ENCODE data around the gene KLK11.

Gene KLK11

DNA sequence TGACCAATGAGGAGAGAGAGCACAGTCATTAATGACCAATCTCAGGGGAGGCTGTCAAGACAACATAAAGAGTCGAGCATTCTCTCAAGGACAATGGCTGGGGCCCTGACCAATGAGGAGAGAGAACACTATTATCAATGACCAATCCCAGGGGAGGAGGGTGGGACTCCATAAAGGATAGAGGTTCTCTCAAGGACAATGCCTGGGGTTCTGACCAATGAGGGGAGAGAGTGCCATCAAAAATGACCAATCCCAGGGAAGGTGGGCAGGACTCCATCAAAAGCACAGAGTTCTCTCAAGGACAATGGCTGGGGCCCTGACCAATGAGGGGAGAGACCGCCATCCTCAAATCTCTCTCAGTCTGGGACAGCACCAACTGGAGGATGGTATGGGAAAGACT lies 3.3 kb upstream of the KLK11 start:
- H3K9me2 ChIP-seq (replicated peaks; ENCODE audit: insufficient read depth, low read length): no peaks in the 10 kb centered on the region

DNA sequence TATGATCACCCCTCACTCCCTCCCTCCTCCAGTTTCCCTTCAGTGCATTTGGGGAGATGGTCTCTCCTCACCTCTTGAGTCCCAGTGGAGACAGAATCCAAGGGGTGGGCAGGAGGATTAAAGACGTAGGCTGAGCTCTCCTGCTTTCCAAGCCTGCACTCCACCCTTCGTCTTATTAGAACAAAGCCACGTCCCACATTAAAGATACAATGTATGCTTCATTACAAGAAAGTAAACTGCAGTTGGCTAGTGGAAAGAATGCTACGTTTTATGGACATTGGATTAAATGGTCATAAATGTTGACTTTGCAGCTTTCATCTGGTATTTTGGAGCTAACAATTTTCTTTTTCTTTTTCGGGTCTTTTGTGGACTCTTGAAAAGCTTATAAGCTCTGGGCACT lies 1.5 kb upstream of the KLK11 start:
- no peak overlapping the region for H3K4me2 ChIP-seq (ENCODE audit: low read depth, low read length)
- peaks cover 10% of the 10 kb centered on the region for H3K27me3 ChIP-seq (replicated peaks; ENCODE audit: insufficient read depth, low read length)
- H4K20me1 ChIP-seq (ENCODE audit: insufficient read depth, low read length): no peaks in the 10 kb centered on the region
- no peaks in the 10 kb centered on the region for H3K9me3 ChIP-seq (replicated peaks; ENCODE audit: insufficient read depth, low read length)
- H3F3A ChIP-seq (ENCODE audit: insufficient read depth, low read length): no peaks in the 10 kb centered on the region
- no peaks in the 10 kb centered on the region for H3K36me3 ChIP-seq (replicated peaks; ENCODE audit: insufficient read depth, low read length)
- H3K9me2 ChIP-seq (replicated peaks; ENCODE audit: insufficient read depth, low read length): no peaks in the 10 kb centered on the region
- no peak overlapping the region for H3K27ac ChIP-seq (ENCODE audit: low read length)
- H3K4me1 ChIP-seq (ENCODE audit: low read length): no peaks in the 10 kb centered on the region
- DNase-seq: no peak
- H3K79me2 ChIP-seq (ENCODE audit: low read length): no peaks in the 10 kb centered on the region
- TF ChIP-seq, protein P1, sequence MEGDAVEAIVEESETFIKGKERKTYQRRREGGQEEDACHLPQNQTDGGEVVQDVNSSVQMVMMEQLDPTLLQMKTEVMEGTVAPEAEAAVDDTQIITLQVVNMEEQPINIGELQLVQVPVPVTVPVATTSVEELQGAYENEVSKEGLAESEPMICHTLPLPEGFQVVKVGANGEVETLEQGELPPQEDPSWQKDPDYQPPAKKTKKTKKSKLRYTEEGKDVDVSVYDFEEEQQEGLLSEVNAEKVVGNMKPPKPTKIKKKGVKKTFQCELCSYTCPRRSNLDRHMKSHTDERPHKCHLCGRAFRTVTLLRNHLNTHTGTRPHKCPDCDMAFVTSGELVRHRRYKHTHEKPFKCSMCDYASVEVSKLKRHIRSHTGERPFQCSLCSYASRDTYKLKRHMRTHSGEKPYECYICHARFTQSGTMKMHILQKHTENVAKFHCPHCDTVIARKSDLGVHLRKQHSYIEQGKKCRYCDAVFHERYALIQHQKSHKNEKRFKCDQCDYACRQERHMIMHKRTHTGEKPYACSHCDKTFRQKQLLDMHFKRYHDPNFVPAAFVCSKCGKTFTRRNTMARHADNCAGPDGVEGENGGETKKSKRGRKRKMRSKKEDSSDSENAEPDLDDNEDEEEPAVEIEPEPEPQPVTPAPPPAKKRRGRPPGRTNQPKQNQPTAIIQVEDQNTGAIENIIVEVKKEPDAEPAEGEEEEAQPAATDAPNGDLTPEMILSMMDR (IDR thresholded peaks at IDR 0.05; ENCODE audit: low read length): no peak
- no peak overlapping the region for H3K4me3 ChIP-seq (ENCODE audit: low read length)
- H2AFZ ChIP-seq (ENCODE audit: low read length): no peak overlapping the region
- H3K9ac ChIP-seq (ENCODE audit: low read length): no peak overlapping the region

More for the DNA sequence above, 3.3 kb upstream of the KLK11 start:
- Histone ChIP-seq H3K36me3 (replicated peaks; ENCODE audit: insufficient read depth, low read length) (no peaks in the 10 kb centered on the region), H3K9ac (ENCODE audit: low read length) (no peak overlapping the region), H3K9me3 (replicated peaks; ENCODE audit: insufficient read depth, low read length) (no peaks in the 10 kb centered on the region), H4K20me1 (ENCODE audit: insufficient read depth, low read length) (no peaks in the 10 kb centered on the region), H3K27ac (ENCODE audit: low read length) (no peak overlapping the region), H3K4me2 (ENCODE audit: low read depth, low read length) (no peak overlapping the region), H3K27me3 (replicated peaks; ENCODE audit: insufficient read depth, low read length) (peaks cover 10% of the 10 kb centered on the region), H3K79me2 (ENCODE audit: low read length) (no peaks in the 10 kb centered on the region), H3K4me3 (ENCODE audit: low read length) (no peak overlapping the region), H2AFZ (ENCODE audit: low read length) (no peak overlapping the region), H3K4me1 (ENCODE audit: low read length) (no peaks in the 10 kb centered on the region), H3F3A (ENCODE audit: insufficient read depth, low read length) (no peaks in the 10 kb centered on the region)
- no peak for TF ChIP-seq EZH2 (optimal IDR thresholded peaks at IDR 0.05; ENCODE audit: low read depth, low read length)
- no peak for TF ChIP-seq EZH2phosphoT487 (IDR thresholded peaks at IDR 0.05; ENCODE audit: low read length)
- TF ChIP-seq, protein P1 (IDR thresholded peaks at IDR 0.05; ENCODE audit: low read length): no peak
- DNase-seq: no peak

DNA sequence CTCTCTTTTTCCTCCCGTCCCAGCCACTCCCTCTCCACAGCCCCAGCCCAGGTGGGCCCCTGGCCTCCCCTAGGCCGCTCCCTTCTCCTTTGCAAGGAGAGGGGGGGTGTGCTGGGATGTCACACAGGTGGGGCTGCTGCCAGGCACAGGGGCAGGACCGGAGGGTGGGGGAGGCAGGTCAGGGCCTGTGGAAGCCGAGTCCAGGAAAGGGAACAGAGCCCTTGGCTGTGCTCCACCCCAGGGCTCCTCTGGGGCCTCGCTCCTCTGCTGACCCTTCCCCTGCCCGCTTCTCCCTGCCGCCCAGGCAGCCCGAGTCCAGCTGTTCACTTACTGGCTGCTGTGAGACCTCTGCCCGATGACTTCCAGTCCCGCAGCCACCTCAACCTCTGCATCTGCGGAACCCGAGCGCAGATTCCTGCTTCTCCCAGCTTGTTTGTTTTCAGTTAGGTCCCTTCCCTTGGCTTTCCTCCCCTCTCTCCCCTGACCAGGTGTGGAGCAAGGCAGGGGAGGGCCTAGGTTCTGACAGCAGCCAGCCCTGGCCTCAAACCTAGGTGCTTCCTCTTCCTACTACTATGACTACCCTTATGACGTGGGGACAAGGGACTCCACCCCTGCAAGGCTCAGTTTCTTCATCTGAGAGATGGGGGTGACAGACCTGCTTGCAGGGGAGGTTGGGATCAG lies 850 bp upstream of the KLK11 start:
- H3K9me3 ChIP-seq (replicated peaks; ENCODE audit: insufficient read depth, low read length): no peaks in the 10 kb centered on the region
- H3F3A ChIP-seq (ENCODE audit: insufficient read depth, low read length): no peaks in the 10 kb centered on the region
- no peak overlapping the region for H3K4me2 ChIP-seq (ENCODE audit: low read depth, low read length)
- no peaks in the 10 kb centered on the region for H3K36me3 ChIP-seq (replicated peaks; ENCODE audit: insufficient read depth, low read length)
- H3K27ac ChIP-seq (ENCODE audit: low read length): no peak overlapping the region
- H2AFZ ChIP-seq (ENCODE audit: low read length): no peak overlapping the region
- DNase-seq: no peak
- TF ChIP-seq, protein P1 (IDR thresholded peaks at IDR 0.05; ENCODE audit: low read length): no peak
- no peak for TF ChIP-seq EZH2 (optimal IDR thresholded peaks at IDR 0.05; ENCODE audit: low read depth, low read length)
- no peak for TF ChIP-seq EZH2phosphoT487 (IDR thresholded peaks at IDR 0.05; ENCODE audit: low read length)
- H3K27me3 ChIP-seq (replicated peaks; ENCODE audit: insufficient read depth, low read length): peaks cover 16% of the 10 kb centered on the region
- H3K9me2 ChIP-seq (replicated peaks; ENCODE audit: insufficient read depth, low read length): no peaks in the 10 kb centered on the region
- H3K79me2 ChIP-seq (ENCODE audit: low read length): no peaks in the 10 kb centered on the region
- H4K20me1 ChIP-seq (ENCODE audit: insufficient read depth, low read length): no peaks in the 10 kb centered on the region
- H3K4me3 ChIP-seq (ENCODE audit: low read length): no peak overlapping the region
- H3K9ac ChIP-seq (ENCODE audit: low read length): no peak overlapping the region
- H3K4me1 ChIP-seq (ENCODE audit: low read length): no peaks in the 10 kb centered on the region

Measured in MM.1S (cell line).